Hair follicular keratinocyte (primary cell): ENCODE results near the gene EEF1AKMT1. TPM values are rescaled to one million over a fixed set of nuclear protein-coding genes. Genes with fewer than 3 reads are reported as not detected.

ENCODE experiments used
- total RNA-seq: library from RNA; depleted of rRNA; stranded (reverse); fragments of >200 nt; gene quantifications from 2 replicates; pipeline ENCODE4 v1.2.3, GENCODE V29; 2015

The EEF1AKMT1 gene, protein sequence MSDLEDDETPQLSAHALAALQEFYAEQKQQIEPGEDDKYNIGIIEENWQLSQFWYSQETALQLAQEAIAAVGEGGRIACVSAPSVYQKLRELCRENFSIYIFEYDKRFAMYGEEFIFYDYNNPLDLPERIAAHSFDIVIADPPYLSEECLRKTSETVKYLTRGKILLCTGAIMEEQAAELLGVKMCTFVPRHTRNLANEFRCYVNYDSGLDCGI
- total RNA-seq = 11.2 and 12.3 TPM in 2 replicates

DNA sequence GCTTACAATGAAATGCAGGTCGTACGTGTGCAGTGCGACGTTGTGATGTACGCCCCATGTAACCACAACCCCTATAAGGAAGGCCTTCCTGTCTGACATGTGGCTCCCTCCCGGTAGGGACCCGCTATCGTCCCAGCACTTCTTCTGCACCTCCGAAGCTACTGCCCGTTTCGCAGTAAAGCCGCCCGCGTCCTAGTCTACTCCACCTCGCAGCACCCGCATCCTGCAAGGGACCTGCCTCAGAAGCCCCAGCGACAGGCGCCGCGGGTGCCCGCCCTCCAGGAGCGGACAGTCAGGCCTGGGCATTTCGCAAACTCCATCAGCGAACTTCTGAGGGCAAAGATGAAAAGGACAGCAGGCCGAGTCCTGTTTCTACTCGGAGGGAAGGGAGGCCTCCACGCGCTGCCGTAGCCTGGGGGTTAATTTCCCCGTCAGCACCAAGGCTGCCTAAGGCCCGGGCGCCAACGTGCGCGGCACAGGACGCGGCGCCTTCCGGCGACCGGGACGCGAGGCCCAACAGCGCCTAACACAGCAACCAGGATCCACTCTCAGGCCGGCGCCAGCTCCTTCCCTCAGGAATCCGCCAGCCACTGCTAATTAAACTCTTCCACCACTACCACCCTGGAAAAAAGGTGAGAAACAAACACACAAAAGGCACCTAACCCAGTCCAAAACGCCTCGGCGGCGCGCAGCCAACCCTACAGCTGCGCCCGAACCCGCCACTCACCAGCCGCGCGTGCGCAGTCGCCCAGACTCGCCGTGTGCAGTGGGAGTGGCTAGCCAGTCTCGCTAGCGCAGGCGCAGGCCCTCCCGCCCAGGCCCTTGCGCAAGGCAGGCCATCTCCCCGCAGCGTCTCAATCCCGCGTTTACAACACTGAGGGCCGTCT lies at the start of gene EEF1AKMT1:
Gene EEF1AKMT1, minus strand, starts transcription at position 768 of the 887 bp plus-strand sequence. CDS start 16,363 bp downstream, outside the sequence.

DNA sequence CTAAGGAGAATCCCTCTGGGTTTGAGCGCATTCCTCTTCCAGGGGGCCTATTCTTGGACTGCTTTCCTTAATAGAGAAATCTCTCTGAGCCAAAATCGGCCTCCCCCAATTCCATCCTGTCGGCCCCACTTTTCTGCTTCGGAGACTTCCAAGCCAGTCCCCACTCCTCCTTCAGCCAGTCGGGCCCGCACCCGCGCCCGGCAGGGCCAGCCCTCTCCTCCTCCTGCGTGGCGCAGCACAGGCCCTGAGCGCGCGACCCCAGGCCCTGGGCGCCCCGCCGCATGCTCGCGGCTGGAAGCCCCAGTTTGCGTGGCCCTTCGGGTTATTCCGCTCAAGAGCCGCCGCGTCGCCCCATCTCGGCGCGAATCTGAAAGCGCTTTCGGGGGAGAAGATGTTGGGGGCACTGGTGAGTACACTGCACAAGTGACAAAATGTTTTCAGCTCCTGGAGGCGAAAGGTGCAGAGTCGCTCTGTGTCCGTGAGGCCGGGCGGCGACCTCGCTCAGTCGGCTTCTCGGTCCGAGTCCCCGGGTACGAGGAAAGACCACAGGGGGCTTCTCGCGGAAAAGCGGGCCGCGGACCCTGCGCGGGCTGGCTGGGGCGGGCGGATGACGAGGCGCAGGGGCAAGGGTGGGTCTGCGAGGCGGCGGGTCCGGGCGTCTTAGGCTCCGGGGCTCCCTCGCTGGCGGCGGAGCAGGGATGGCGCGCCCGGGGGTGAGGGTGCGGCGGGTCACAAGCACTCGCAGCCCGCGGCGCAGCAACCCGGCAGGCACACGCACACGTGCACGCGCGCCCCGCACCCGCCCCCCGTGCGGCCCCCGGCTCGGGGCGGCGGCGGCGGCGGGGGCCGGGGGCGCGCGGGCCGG lies 70.6 kb downstream of the EEF1AKMT1 start, which contains the start of gene IL17D:
Gene IL17D, plus strand, starts transcription at position 785 of the 865 bp plus-strand sequence. CDS start 303 bp downstream, outside the sequence.

Other genes starting within 250 kb of the EEF1AKMT1 start
- gene CRYL1, start 248.1 kb downstream of the EEF1AKMT1 start, total RNA-seq = 15.8 and 27.5 TPM in 2 replicates
- 6.7 and 6.8 TPM in 2 replicates for gene IFT88, start 206.8 kb downstream of the EEF1AKMT1 start, total RNA-seq
- 0.16 TPM in 1 of 2 replicates, not detected in the other for gene IL17D, start 70.3 kb downstream of the EEF1AKMT1 start, total RNA-seq
- 15.1 and 19.8 TPM in 2 replicates for gene XPO4, start 128.8 kb upstream of the EEF1AKMT1 start, total RNA-seq